Stimulated activated naive CD4-positive, alpha-beta T cell (primary cell): ENCODE data around the gene UVRAG.

ENCODE experiments used
- DNase-seq, 6 experiments: peaks; one replicate each; lab custom pipeline; 2025; lab: John Stamatoyannopoulos, UW

Gene UVRAG

GRCh38 chr11:76150141-76150540 lies 335.1 kb downstream of the UVRAG start:
- DNase-seq = no peak

- no peak for DNase-seq
Observed at GRCh38 chr11:76151556-76152085, 336.6 kb downstream of the UVRAG start.

- peak; percentile 23 to 73 (median 66) for DNase-seq
Observed at GRCh38 chr11:76152086-76152681, 337.2 kb downstream of the UVRAG start.

GRCh38 chr11:76152741-76153570 lies 337.9 kb downstream of the UVRAG start:
- no peak for DNase-seq

- no peak for DNase-seq
Observed at GRCh38 chr11:76153571-76153923, 338.5 kb downstream of the UVRAG start.

GRCh38 chr11:76155500-76156227 lies 340.7 kb downstream of the UVRAG start:
- no peak for DNase-seq

- no peak for DNase-seq
Observed at GRCh38 chr11:76156971-76157427, 342.0 kb downstream of the UVRAG start.

- DNase-seq = no peak
Observed at GRCh38 chr11:76157891-76158290, 342.9 kb downstream of the UVRAG start.

- DNase-seq = no peak
Observed at GRCh38 chr11:76158394-76159302, 343.6 kb downstream of the UVRAG start.

- DNase-seq = no peak
Observed at GRCh38 chr11:76159303-76159937, 344.4 kb downstream of the UVRAG start.

GRCh38 chr11:76159983-76160661 lies 345.1 kb downstream of the UVRAG start:
- no peak for DNase-seq

GRCh38 chr11:76160856-76161255 lies 345.8 kb downstream of the UVRAG start:
- no peak for DNase-seq

GRCh38 chr11:76161261-76161961 lies 346.4 kb downstream of the UVRAG start:
- no peak for DNase-seq

- no peak for DNase-seq
Observed at GRCh38 chr11:76162336-76163288, 347.6 kb downstream of the UVRAG start.

- no peak for DNase-seq
Observed at GRCh38 chr11:76163289-76163880, 348.4 kb downstream of the UVRAG start.

GRCh38 chr11:76164081-76164480 lies 349.1 kb downstream of the UVRAG start:
- no peak for DNase-seq

- DNase-seq = no peak
Observed at GRCh38 chr11:76164861-76165751, 350.1 kb downstream of the UVRAG start.
